ENCODE data around the gene MRFAP1L1. TPM values are rescaled to one million over a fixed set of nuclear protein-coding genes. Genes with fewer than 3 reads are reported as not detected.
A peak's percentile ranks its signal among the peaks of the same experiment; 100 is the strongest.
"Not testable (repeated sequence)": the region's sequence is repeated elsewhere in the genome, so short reads cannot be mapped to it uniquely, and the experiment has no call there.

The MRFAP1L1 gene
- total RNA-seq, 1 donor from 2014 or later, result 109 TPM

- peak; percentile 84 for DNase-seq (ENCODE audit: low read depth)
These were observed 20.7 kb downstream of the MRFAP1L1 start for GRCh38 chr4:6688879-6689505.

DNA sequence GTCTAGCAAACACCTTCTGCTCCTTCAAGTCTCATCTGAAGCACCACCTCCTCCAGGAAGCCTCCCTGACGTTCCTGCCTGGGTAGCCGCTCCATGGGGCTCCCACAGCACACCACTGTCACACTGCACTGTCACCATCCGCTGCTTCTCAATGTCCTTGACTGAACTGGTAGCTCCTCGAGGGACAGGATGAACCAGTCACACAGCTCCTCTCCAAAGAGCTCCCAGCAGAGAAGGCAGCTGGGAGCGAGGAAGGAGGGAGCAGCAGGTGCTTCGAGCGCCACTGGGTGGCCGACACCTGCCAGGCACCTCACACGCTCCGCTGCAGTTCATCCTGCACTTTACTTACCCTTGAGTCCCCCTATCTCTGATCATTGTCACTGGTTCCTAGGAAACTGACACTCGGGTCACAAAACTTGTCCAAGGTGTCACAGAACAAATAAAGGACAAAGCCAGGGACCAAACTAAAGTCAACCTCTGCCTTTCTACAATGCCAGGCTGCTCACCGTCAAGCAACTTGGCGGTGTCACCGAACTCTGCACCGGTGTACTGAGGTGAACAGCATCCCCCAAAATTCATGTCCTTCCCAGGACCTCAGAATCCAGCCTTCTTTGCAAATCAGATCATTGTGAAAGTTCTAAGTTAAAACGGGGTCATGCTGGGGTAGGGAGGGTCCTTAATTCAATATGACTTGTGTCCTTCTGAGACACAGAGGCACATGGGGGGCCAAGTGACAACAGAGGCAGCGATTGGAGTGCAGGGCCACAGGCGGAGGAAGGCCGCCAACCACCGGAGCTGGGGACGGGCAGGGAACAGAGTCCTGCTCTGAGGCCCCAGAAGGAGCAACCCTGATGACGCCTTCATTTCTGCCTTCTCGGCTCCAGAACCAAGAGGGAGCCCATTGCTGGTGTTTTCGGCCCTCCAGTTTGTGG, 21.5 kb downstream of the MRFAP1L1 start:
- DNase-seq (ENCODE audit: low read depth), result no peak

DNA sequence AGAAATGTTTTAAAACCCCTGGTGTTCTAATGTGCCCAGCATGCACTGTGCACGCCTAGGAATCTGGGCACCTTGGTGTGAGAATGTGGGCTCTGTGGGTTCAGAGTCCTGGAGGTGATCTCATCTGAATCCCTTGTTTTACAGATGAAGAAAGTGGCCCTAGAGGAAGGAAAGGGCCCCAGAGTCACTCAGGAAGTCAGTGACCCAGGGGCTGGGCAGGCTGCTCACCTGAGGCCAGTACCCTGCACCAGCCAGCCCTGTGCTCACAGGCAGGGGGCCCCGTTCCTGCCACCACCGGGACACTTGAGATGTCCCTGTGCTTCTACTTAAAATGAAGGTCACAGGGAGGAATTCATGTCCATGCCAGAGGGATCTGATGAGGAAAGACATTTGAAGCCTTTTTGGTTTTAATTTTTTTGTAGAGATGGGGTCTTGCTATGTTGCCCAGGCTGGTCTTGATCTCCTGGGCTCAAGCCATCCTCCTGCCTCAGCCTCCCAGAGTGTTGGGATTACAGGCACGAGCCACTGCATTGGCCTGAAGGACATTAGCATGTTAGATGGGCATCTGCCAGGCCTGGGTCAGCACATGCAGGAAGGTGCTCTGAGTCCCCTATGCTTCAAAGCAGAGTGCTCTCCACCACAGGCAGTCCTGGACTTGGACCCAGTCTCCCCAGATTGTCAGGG, 23.4 kb downstream of the MRFAP1L1 start:
- no peak for DNase-seq (ENCODE audit: low read depth)

GRCh38 chr4:6684656-6685055, 25.0 kb downstream of the MRFAP1L1 start:
- DNase-seq (ENCODE audit: low read depth), result no peak

GRCh38 chr4:6682862-6683590, 26.6 kb downstream of the MRFAP1L1 start:
- DNase-seq (ENCODE audit: low read depth), result no peak

DNA sequence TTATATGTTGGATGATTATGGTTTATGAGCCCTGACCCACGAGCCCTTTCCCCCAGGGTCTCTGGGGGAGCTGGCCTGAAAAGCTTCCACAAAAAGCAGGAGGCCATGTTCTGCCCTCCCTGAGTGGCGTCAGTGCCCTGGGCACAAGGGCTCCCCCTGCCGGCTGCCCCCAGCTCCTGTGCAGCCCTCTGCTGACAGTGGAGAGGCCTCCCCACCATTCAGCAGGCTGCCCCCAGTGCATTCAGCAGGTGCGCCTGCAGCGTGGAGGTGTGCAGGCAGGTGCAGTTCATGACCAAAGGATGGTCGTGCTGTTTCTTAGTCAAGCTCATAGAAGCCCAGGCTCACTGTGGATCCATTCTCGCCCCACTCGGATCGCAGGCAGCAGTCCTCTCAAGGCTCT, 28.5 kb downstream of the MRFAP1L1 start:
- no peak for DNase-seq (ENCODE audit: low read depth)

- DNase-seq (ENCODE audit: low read depth), result no peak
These were observed 29.2 kb downstream of the MRFAP1L1 start for GRCh38 chr4:6680372-6681034.

DNA sequence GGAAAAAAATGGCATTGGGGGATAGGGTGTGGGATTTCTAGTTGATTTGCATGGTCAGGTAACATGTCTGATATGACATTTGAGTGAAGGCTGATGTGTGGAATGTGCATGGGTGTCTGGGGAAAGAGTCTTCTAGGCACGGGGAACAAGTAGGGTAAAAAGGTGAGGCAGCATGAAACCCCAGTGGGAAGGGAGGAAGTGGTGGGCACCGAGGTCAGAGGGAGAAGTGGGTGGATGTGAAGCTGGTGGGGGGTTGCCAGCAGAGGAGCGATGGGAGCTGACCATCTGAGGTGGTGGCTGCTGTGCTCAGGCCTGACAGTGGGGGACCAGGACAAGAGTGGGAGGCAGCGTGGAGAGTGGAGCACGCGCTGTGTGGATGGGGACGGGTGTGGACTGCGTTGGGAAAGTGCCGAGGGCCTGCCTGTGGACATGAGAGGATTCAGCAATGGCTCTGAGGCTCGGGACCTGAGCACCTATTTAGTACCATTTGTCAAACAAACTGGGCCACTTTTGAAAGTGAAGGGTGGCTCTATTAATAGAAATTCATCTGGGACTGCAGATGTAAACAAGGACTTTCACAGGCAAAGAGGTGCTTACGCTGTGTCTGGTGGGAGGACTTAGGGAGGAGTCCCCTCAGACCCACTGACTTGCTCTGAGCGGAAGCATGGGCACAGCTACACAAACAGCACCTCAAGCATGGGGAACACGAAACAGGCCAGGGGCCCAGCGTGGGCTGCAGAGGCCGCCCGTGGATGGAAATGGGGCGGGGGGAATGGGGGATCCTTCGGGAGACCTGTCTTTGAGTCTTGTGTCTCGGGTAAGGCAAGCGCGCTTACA, 32.7 kb downstream of the MRFAP1L1 start:
- DNase-seq (ENCODE audit: low read depth), result no peak

GRCh38 chr4:6674500-6675149, 35.0 kb downstream of the MRFAP1L1 start:
- peak; percentile 63 for DNase-seq (ENCODE audit: low read depth)

DNA sequence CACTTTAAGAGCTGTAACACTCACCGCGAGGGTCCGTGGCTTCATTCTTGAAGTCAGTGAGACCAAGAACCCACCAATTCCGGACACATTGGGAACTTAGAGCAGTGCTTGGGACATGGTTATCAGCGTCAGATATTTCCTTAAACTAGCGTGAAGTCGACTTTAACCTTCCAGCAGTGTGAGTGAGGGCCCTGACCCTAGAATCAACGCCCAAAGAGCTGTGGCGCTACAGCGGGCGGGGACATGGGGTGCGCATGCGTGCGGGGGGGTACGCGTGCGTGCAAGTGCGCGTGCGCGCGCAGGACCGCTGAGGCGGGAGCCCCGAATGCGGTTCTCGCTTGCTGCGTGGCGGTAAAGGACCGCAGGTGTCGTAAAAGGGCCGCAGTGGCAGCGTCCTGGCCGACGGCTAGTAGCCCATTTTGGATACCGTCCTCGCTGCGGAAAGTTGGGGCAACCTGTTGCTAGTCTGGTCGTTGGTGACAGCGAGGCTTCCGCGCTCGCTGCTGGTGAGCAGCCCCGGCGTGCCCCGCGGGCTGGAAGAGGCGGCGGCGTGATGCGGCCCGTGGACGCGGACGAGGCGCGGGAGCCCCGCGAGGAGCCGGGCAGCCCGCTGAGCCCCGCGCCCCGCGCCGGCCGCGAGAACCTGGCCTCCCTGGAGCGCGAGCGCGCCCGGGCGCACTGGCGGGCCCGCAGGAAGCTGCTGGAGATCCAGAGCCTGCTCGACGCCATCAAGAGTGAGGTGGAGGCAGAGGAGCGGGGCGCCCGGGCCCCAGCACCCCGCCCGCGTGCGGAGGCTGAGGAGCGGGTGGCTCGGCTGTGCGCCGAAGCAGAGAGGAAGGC, 35.8 kb downstream of the MRFAP1L1 start:
- DNase-seq (ENCODE audit: low read depth), result peak; percentile 89

GRCh38 chr4:6673191-6673659, 36.4 kb downstream of the MRFAP1L1 start:
- not testable (repeated sequence) for DNase-seq (ENCODE audit: low read depth)

DNA sequence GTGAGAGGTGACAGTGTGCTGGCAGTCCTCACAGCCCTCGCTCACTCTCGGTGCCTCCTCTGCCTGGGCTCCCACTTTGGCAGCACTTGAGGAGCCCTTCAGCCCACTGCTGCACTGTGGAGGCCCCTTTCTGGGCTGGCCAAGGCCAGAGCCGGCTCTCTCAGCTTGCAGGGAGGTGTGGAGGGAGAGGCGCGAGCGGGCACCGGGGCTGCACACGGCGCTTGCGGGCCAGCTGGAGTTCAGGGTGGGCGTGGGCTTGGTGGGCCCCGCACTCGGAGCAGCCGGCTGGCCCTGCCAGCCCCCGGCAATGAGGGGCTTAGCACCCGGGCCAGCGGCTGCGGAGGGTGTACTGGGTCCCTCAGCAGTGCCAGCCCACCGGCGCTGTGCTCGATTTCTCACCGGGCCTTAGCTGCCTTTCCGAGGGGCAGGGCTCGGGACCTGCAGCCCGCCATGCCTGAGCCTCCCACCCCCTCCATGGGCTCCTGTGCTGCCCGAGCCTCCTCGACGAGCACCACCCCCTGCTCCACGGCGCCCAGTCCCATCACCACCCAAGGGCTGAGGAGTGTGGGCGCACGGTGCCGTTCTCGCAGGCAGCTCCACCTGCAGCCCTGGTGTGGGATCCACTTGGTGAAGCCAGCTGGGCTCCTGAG, 37.0 kb downstream of the MRFAP1L1 start:
- not testable (repeated sequence) for DNase-seq (ENCODE audit: low read depth)

GRCh38 chr4:6672131-6672530, 37.5 kb downstream of the MRFAP1L1 start:
- no peak for DNase-seq (ENCODE audit: low read depth)

DNA sequence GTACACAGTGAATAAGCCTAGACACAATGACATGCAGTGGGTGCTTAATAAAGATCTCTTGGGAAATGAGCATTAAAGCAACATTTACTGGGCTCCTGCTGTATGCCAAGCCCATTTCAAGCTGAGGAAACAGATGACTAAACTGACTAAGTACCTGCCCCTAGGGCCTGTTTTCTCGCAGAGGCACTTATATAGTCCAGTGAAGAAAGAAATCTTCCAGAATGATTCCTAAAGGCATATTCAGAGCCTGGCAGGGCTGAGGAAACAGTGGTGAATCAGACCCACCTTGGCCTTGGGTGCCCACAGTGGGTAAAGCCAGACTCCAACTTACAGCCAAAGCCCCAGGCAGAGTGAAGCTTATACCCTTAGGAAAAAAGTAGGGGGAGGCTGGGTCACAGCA, 38.0 kb downstream of the MRFAP1L1 start:
- DNase-seq (ENCODE audit: low read depth), result no peak

DNA sequence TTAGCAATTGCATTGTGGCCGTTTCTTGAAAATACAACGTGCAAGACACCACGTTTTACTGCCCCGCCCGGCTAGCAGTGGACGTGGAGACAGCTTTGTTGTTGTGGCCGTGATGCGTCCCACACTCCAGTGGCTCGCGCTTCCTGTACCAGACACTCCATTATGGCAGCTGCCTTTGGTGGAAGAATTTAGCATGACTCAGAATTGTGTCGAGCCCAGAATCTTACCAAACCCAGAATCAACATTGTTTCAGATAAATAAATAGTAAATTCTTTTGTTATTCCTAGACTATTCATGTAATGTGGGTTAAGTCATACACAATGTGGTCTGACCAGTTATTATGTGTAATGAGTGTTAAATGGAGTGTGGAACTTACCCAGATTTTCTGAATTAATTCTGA, 41.3 kb downstream of the MRFAP1L1 start:
- DNase-seq (ENCODE audit: low read depth), result peak; percentile 93

DNA sequence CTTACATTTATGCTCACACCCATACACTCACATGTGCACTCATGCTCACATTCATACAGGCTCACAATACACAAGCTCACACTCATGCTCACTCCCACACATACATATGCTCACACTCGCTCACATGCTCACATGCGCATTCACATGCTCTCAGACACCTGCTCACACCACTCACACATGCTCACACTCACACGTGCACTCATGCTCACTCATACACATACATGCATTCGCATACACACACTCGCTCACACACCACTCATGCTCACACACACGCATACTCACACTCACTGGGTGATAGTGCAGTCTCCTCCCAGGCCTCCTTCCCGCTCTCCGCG, 44.4 kb downstream of the MRFAP1L1 start:
- DNase-seq (ENCODE audit: low read depth), result no peak

- DNase-seq (ENCODE audit: low read depth), result no peak
These were observed 45.9 kb downstream of the MRFAP1L1 start for GRCh38 chr4:6663596-6664393.

GRCh38 chr4:6662591-6662990, 47.1 kb downstream of the MRFAP1L1 start:
- no peak for DNase-seq (ENCODE audit: low read depth)

All from renal cortical epithelial cell (primary cell).